Endothelial cell of umbilical vein (primary cell): ENCODE results near the gene ABL1. TPM values are rescaled to one million over a fixed set of nuclear protein-coding genes. Genes with fewer than 3 reads are reported as not detected.

Experiments
- BruUV-seq: library from RNA; stranded (reverse); fragments of 400-500 nt; replicated peaks from 2 replicates; lab custom pipeline; 2021; lab: Mats Ljungman, UMichigan
- CTCF ChIA-PET: fragments of 300-600, 350-600 bp; sonication (Branson Sonifier 250); formaldehyde crosslinking; loops from one replicate; lab custom pipeline; 2021; ENCODE audit warnings: antibody characterized with exemption, inconsistent platforms; lab: Charles Lee
- POLR2A ChIA-PET: fragments of 300-600, 350-600 bp; sonication (Branson Sonifier 250); formaldehyde crosslinking; loops from one replicate; lab custom pipeline; 2021; ENCODE audit warnings: antibody characterized with exemption, inconsistent platforms; lab: Charles Lee
- DNase-seq: peaks from one replicate; pipeline ENCODE4 v3.0.0-alpha.2; 2011; ENCODE audit warnings: low read depth, low spot score
- FAIRE-seq: peaks from 2 replicates; lab custom pipeline; 2011; peaks lifted over from hg19 to GRCh38; lab: Jason Lieb, UNC
- H2AFZ ChIP-seq: 2 replicates; pipeline ENCODE4 v1.6.0; 2012; ENCODE audit warnings: low read depth, low read length, control low read depth, inconsistent platforms
- H3K27ac ChIP-seq: 2 replicates; pipeline ENCODE4 v1.5.1; 2011; ENCODE audit warnings: low read depth, mild to moderate bottlenecking, control low read depth, low read length, moderate library complexity; ENCODE audit not compliant: insufficient read depth
- H3K27me3 ChIP-seq, 2 experiments: 2 replicates each; pipeline versions ENCODE4 v1.6.0 to v1.6.1; 2011; ENCODE audit warnings: low read length in 2 of 2, mixed read lengths in 1 of 2; ENCODE audit not compliant: control insufficient read depth in 2 of 2, insufficient read depth in 2 of 2
- H3K36me3 ChIP-seq, 2 experiments: 2 replicates in 1 of 2; 3 replicates in 1 of 2; pipeline ENCODE4 v1.5.1; 2011; ENCODE audit warnings: low read length in 2 of 2, mild to moderate bottlenecking in 1 of 2, moderate library complexity in 1 of 2; ENCODE audit not compliant: control insufficient read depth in 2 of 2, insufficient read depth in 2 of 2; ENCODE audit errors: extremely low read depth in 1 of 2
- H3K4me1 ChIP-seq: 3 replicates; pipeline ENCODE4 v1.5.1; 2011; ENCODE audit warnings: mild to moderate bottlenecking, low read length; ENCODE audit not compliant: control insufficient read depth, insufficient read depth; ENCODE audit errors: extremely low read depth
- H3K4me2 ChIP-seq: 2 replicates; pipeline ENCODE4 v1.6.1; 2011; ENCODE audit warnings: low read length, control low read depth, mixed read lengths; ENCODE audit not compliant: insufficient read depth
- H3K4me3 ChIP-seq, 3 experiments: fragments of 200-600 bp in 1 of 3; sonication (generic), shearing (Covaris generic) in 1 of 3; replicated peaks in 1 of 3; 2 replicates each; pipeline ENCODE4 v1.5.1; 2011 to 2016; ENCODE audit warnings: control low read depth in 3 of 3, low read length in 3 of 3, mild to moderate bottlenecking in 2 of 3, inconsistent platforms in 1 of 3, low read depth in 1 of 3, moderate library complexity in 1 of 3; ENCODE audit not compliant: insufficient read depth in 1 of 3
- H3K79me2 ChIP-seq: 2 replicates; pipeline ENCODE4 v1.6.0; 2012; ENCODE audit warnings: low read length, inconsistent platforms; ENCODE audit not compliant: control insufficient read depth, insufficient read depth
- H3K9ac ChIP-seq: replicated peaks from 2 replicates; pipeline ENCODE3; 2011; ENCODE audit warnings: low read length, control low read depth; ENCODE audit not compliant: insufficient read depth; ENCODE audit errors: extremely low read depth
- H3K9me1 ChIP-seq: replicated peaks from 3 replicates; pipeline ENCODE4 v1.6.0; 2011; ENCODE audit warnings: mild to moderate bottlenecking, low read length; ENCODE audit not compliant: control insufficient read depth, insufficient read depth; ENCODE audit errors: extremely low read depth
- H3K9me3 ChIP-seq: replicated peaks from 2 replicates; pipeline ENCODE4 v1.5.1; 2012; ENCODE audit warnings: low read length, inconsistent platforms; ENCODE audit not compliant: control insufficient read depth, insufficient read depth
- H4K20me1 ChIP-seq: replicated peaks from 2 replicates; pipeline ENCODE3; 2011; ENCODE audit warnings: mild to moderate bottlenecking, low read length; ENCODE audit not compliant: control insufficient read depth, insufficient read depth; ENCODE audit errors: extremely low read depth
- CTCF ChIP-seq, 2 donors: IDR thresholded peaks; 1 replicate in 1 of 2; 2 replicates in 1 of 2; pipeline ENCODE4 v1.5.1; 2011; ENCODE audit warnings: low read length in 2 of 2, mild to moderate bottlenecking in 2 of 2, moderate library complexity in 2 of 2, control low read depth in 1 of 2, inconsistent platforms in 1 of 2, low read depth in 1 of 2; ENCODE audit not compliant: insufficient read depth in 1 of 2; ENCODE audit errors: extremely low read depth in 1 of 2
- FOS ChIP-seq: IDR thresholded peaks from 2 replicates; pipeline ENCODE4 v1.6.1; 2011; ENCODE audit warnings: mild to moderate bottlenecking, low read length, moderate library complexity, borderline replicate concordance; ENCODE audit not compliant: insufficient read depth
- JUN ChIP-seq: IDR thresholded peaks from 2 replicates; pipeline ENCODE4 v1.6.1; 2011; ENCODE audit warnings: borderline replicate concordance, low read depth; ENCODE audit not compliant: insufficient read length, insufficient read depth
- MYC ChIP-seq: IDR thresholded peaks from one replicate; pipeline ENCODE4 v1.6.1; 2011; ENCODE audit warnings: mild to moderate bottlenecking, low read depth, low read length
- POLR2A ChIP-seq: IDR thresholded peaks from 2 replicates; pipeline ENCODE4 v1.6.1; 2012; ENCODE audit warnings: low read depth, mild to moderate bottlenecking, control low read depth, low read length
- POLR2AphosphoS5 ChIP-seq: IDR thresholded peaks from 2 replicates; pipeline ENCODE4 v1.6.1; 2012; ENCODE audit warnings: low read depth, mild to moderate bottlenecking, control low read depth, low read length, moderate library complexity; ENCODE audit not compliant: insufficient read depth
- dilution Hi-C: fragments of 300-500 bp; cut with MboI; formaldehyde crosslinking; loops from one replicate; pipeline ENCODE4 v1.15.0; 2019; ENCODE audit warnings: low sequenced_read_pairs; ENCODE audit not compliant: extremely low pct_ligation_motif_present
- intact Hi-C: fragments of 100-400 bp; cut with micrococcal nuclease; formaldehyde crosslinking; loops from one replicate; pipeline ENCODE4 v1.10.0; 2022
- polyA plus RNA-seq, 4 experiments: library from polyadenylated mRNA; depleted of rRNA in 3 of 4; stranded (reverse) in 3 of 4; unstranded in 1 of 4; fragments of >200 nt; gene quantifications; 2 replicates each; pipeline versions ENCODE4 v1.2.1 to v1.2.3, GENCODE V29; 2011 to 2012; ENCODE audit warnings: missing spikeins in 1 of 4
- total RNA-seq: library from RNA; stranded (reverse); gene quantifications from 2 replicates; pipeline ENCODE4 v1.2.3, GENCODE V29; 2021

Gene ABL1
- total and polyA plus RNA-seq, 2 donors (not counting 3 experiments of a cell fraction or from before 2014, with no cell fraction given): 32.1 to 87.1 TPM

- H4K20me1 ChIP-seq: no peaks in the 10 kb centered on the region
- H3K4me3 ChIP-seq: no peak overlapping the region
- FAIRE-seq (no peak), DNase-seq (no peak)
- dilution Hi-C loops (no loop called here), intact Hi-C loops (no loop called here)
- no peak overlapping the region for H3K27ac ChIP-seq
- no peak overlapping the region for H2AFZ ChIP-seq
- BruUV-seq: no TSS peak
- H3K9me1 ChIP-seq: no peaks in the 10 kb centered on the region
- no peak overlapping the region for H3K9ac ChIP-seq
- no peaks in the 10 kb centered on the region for H3K4me1 ChIP-seq
- ChIA-PET POLR2A (no interaction called here), CTCF (interaction anchor here (0.9 to 1.9 kb wide), 3 partner anchors 116 to 164 kb away, joined by 3 to 8 read pairs (median 4); no protein-coding TSS in a partner anchor)
- no peak overlapping the region for H3K4me2 ChIP-seq
- H3K9me3 ChIP-seq: no peaks in the 10 kb centered on the region
- peaks cover 3% of the 10 kb centered on the region for H3K79me2 ChIP-seq
- no peaks in the 10 kb centered on the region for H3K27me3 ChIP-seq
- peaks cover 49 to 74% of the 10 kb centered on the region in 2 experiments for H3K36me3 ChIP-seq
- TF ChIP-seq CTCF (IDR thresholded peaks at IDR 0.05; ENCODE audit: extremely low read depth in 1 of 2, insufficient read depth in 1 of 2, low read depth in 1 of 2, low read length in 2 of 2) (no peak), MYC (no peak), POLR2AphosphoS5 (no peak), POLR2A (no peak), JUN (no peak), FOS (no peak)
Observed at GRCh38 chr9:130882696-130883225, 47.7 kb downstream of the ABL1 start.
